C4-2B (cell line): ENCODE data around the gene TMEM272.

ENCODE experiments used
- H3K27ac ChIP-seq: fragments of 450-650 bp; 2 replicates; pipeline ENCODE4 v1.5.1; 2017
- CTCF ChIP-seq: fragments of 450-650 bp; conservative IDR thresholded peaks from 2 replicates; pipeline ENCODE4 v1.5.1; 2017; ENCODE audit warnings: mild to moderate bottlenecking
- ZFX ChIP-seq: fragments of 450-650 bp; IDR thresholded peaks from 2 replicates; pipeline ENCODE4 v1.6.1; 2017

TMEM272 gene

GRCh38 chr13:51839711-51840540 lies 5.1 kb downstream of the TMEM272 start:
- TF ChIP-seq CTCF (no peak), ZFX (no peak)

GRCh38 chr13:51838240-51838846 lies 6.6 kb downstream of the TMEM272 start:
- TF ChIP-seq CTCF (no peak), ZFX (no peak)
- no peak overlapping the region for H3K27ac ChIP-seq

More at GRCh38 chr13:51839711-51840540, 5.1 kb downstream of the TMEM272 start:
- no peak overlapping the region for H3K27ac ChIP-seq

- H3K27ac ChIP-seq: no peak overlapping the region
- TF ChIP-seq CTCF (no peak), ZFX (no peak)
Measured at GRCh38 chr13:51837016-51837415, 8.0 kb downstream of the TMEM272 start.

- no peak overlapping the region for H3K27ac ChIP-seq
- TF ChIP-seq CTCF (no peak), ZFX (no peak)
Measured at GRCh38 chr13:51834581-51835171, 10.3 kb downstream of the TMEM272 start.

GRCh38 chr13:51833980-51834379 lies 11.0 kb downstream of the TMEM272 start:
- TF ChIP-seq ZFX (no peak), CTCF (no peak)
- H3K27ac ChIP-seq: no peak overlapping the region

GRCh38 chr13:51832471-51833152 lies 12.4 kb downstream of the TMEM272 start:
- TF ChIP-seq CTCF (peak; percentile 59), ZFX (no peak)
- no peak overlapping the region for H3K27ac ChIP-seq
